Upper lobe of left lung (tissue), 6 donors: Measurements from ENCODE around the gene CEBPE. TPM values are rescaled to one million over a fixed set of nuclear protein-coding genes. Genes with fewer than 3 reads are reported as not detected.

ENCODE experiments used
- ATAC-seq, 2 donors: fragments of 200-7000 bp; cut with Tn5 transposase; one replicate each; pipeline ENCODE4 v1.9.1; 2022; ENCODE audit warnings: mild to moderate bottlenecking in 2 of 2, moderate library complexity in 2 of 2; ENCODE audit not compliant: low FRiP score in 2 of 2
- DNase-seq, 2 donors: peaks; one replicate each; pipeline ENCODE4 v3.0.0-alpha.2; 2019 to 2020
- H3K27ac ChIP-seq, 4 donors: fragments of 200-600 bp; sonication (generic); one replicate each; pipeline ENCODE4 v1.5.1; 2016 to 2019
- H3K27me3 ChIP-seq, 4 donors: fragments of 200-600 bp; sonication (generic); one replicate each; pipeline ENCODE4 v1.5.1; 2017 to 2019
- H3K36me3 ChIP-seq, 4 donors: fragments of 200-600 bp; sonication (generic); one replicate each; pipeline ENCODE4 v1.5.1; 2016 to 2019
- H3K4me1 ChIP-seq, 4 donors: fragments of 200-600 bp; sonication (generic); one replicate each; pipeline ENCODE4 v1.5.1; 2018 to 2019
- H3K4me3 ChIP-seq, 4 donors: fragments of 200-600 bp; sonication (generic); one replicate each; pipeline ENCODE4 v1.5.1; 2017 to 2019; ENCODE audit warnings: mild to moderate bottlenecking in 2 of 4, moderate library complexity in 1 of 4
- H3K9me3 ChIP-seq, 4 donors: fragments of 200-600 bp; sonication (generic); one replicate each; pipeline ENCODE4 v1.5.1; 2018 to 2019
- EP300 ChIP-seq, 4 donors: sonication (generic); formaldehyde crosslinking; IDR thresholded peaks; one replicate each; pipeline ENCODE4 v1.5.1; 2017; ENCODE audit warnings: antibody characterized with exemption in 4 of 4, control low read depth in 2 of 4
- POLR2A ChIP-seq, 4 donors: fragments of 450-650 bp; IDR thresholded peaks; one replicate each; pipeline ENCODE4 v1.5.1; 2016 to 2017; ENCODE audit warnings: antibody characterized with exemption in 4 of 4, mild to moderate bottlenecking in 2 of 4
- POLR2AphosphoS5 ChIP-seq, 2 donors: sonication (generic); formaldehyde crosslinking; IDR thresholded peaks; one replicate each; pipeline ENCODE4 v1.5.1; 2017; ENCODE audit warnings: antibody characterized with exemption in 2 of 2
- WGBS, 2 donors: methylation state at CpG; one replicate each; pipeline ENCODE4 v1.1.5; 2017 to 2018; 5-methylcytosine and 5-hydroxymethylcytosine counted together
- total RNA-seq, 6 donors: library from RNA; depleted of rRNA in 4 of 6; stranded (reverse); fragments of >200 nt in 4 of 6; gene quantifications; one replicate each; pipeline versions ENCODE4 v1.1.0 to v1.2.1, GENCODE V29; 2016 to 2021
- TF ChIP-seq, protein P1 (sequence below), 6 experiments: fragments of 450-650 bp in 4 of 6; fragments of 200-600 bp in 2 of 6; sonication (generic) in 2 of 6; IDR thresholded peaks; one replicate each; pipeline ENCODE4 v1.5.1; 2016 to 2019; ENCODE audit warnings: antibody characterized with exemption in 6 of 6
- donor health status: DM: no; HTN: no; CAD: no; lungs with moderate emphysema.
- donor health status: DM: no; HTN: yes; CAD: no; lungs with severe emphysema.

CEBPE gene
- total RNA-seq, 6 donors from 2014 or later = 0.31 to 0.77 TPM; not detected in 4

GRCh38 chr14:23128969-23129758 is 10.1 kb upstream of the CEBPE start:
- no peak for ATAC-seq
- no peaks in the 10 kb centered on the region for H3K4me1 ChIP-seq
- H3K9me3 ChIP-seq = no peaks in the 10 kb centered on the region
- WGBS, 2 donors = 93 to 96% methylated on average over 7 of the region's 7 CpGs
- H3K36me3 ChIP-seq = peaks cover 0 to 27% (median 6%) of the 10 kb centered on the region in 4 donors
- no peak overlapping the region for H3K27ac ChIP-seq
- DNase-seq = no peak
- no peaks in the 10 kb centered on the region for H3K27me3 ChIP-seq
- TF ChIP-seq, protein P1, sequence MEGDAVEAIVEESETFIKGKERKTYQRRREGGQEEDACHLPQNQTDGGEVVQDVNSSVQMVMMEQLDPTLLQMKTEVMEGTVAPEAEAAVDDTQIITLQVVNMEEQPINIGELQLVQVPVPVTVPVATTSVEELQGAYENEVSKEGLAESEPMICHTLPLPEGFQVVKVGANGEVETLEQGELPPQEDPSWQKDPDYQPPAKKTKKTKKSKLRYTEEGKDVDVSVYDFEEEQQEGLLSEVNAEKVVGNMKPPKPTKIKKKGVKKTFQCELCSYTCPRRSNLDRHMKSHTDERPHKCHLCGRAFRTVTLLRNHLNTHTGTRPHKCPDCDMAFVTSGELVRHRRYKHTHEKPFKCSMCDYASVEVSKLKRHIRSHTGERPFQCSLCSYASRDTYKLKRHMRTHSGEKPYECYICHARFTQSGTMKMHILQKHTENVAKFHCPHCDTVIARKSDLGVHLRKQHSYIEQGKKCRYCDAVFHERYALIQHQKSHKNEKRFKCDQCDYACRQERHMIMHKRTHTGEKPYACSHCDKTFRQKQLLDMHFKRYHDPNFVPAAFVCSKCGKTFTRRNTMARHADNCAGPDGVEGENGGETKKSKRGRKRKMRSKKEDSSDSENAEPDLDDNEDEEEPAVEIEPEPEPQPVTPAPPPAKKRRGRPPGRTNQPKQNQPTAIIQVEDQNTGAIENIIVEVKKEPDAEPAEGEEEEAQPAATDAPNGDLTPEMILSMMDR (IDR thresholded peaks at IDR 0.05) = no peak
- TF ChIP-seq POLR2A (IDR thresholded peaks at IDR 0.05) (no peak), EP300 (IDR thresholded peaks at IDR 0.05) (no peak), POLR2AphosphoS5 (IDR thresholded peaks at IDR 0.05) (no peak)
- no peak overlapping the region for H3K4me3 ChIP-seq

GRCh38 chr14:23127861-23128260 is 8.8 kb upstream of the CEBPE start:
- Histone ChIP-seq H3K27me3 (no peaks in the 10 kb centered on the region), H3K4me1 (peaks cover 0 to 6% (median 2%) of the 10 kb centered on the region in 4 donors), H3K9me3 (no peaks in the 10 kb centered on the region), H3K27ac (no peak overlapping the region), H3K4me3 (no peak overlapping the region), H3K36me3 (peaks cover 0 to 27% (median 6%) of the 10 kb centered on the region in 4 donors)
- ATAC-seq (no peak), DNase-seq (no peak)
- no peak for TF ChIP-seq EP300 (IDR thresholded peaks at IDR 0.05)
- no peak for TF ChIP-seq POLR2AphosphoS5 (IDR thresholded peaks at IDR 0.05)
- TF ChIP-seq, protein P1 (IDR thresholded peaks at IDR 0.05) = no peak
- TF ChIP-seq POLR2A (IDR thresholded peaks at IDR 0.05) = no peak
- WGBS, 2 donors = 87 to 100% methylated on average over 2 to 3 of the region's 3 CpGs

DNA sequence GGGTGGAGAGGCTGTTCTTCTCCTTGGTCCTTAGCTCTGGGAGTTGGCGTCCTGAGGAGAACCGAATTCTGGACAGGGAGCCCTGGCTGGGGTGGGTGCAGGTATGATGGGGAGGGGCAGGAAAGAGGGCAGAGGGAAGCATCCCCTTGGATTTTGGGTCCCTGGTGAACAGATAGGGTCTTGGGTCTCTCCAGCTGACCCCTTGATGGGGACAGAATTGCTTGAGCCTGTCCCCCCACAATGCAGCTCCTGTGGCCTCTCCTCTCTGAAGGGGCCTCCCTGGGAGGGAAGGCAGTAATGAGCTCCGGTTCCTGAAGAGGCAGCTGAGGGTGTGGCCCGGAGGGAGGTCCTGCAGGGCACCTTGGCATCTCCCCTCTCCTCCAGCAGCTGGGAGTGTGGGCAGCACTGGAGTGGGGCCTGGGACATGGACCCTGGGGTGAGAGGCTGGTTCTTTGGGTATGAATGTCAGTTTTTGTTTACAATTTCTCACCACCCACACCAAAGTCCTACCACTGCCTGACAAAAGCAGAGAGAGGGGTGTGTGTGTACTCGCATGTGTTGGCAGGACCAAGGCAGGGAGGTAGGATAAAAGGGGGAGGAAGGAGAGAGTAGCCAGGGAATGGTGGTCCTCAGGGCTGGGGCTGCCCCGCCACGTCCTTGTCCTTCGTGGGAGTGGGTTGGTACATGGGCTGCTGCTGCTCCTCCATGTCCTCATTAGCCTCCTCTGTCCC is 7.7 kb upstream of the CEBPE start:
- H3K36me3 ChIP-seq = peaks cover 0 to 27% (median 6%) of the 10 kb centered on the region in 4 donors
- H3K27me3 ChIP-seq = no peaks in the 10 kb centered on the region
- 76 to 91% methylated on average over 6 to 8 of the region's 8 CpGs for WGBS, 2 donors
- peaks cover 0 to 6% (median 2%) of the 10 kb centered on the region in 4 donors for H3K4me1 ChIP-seq
- no peak for TF ChIP-seq POLR2A (IDR thresholded peaks at IDR 0.05)
- no peak for TF ChIP-seq POLR2AphosphoS5 (IDR thresholded peaks at IDR 0.05)
- TF ChIP-seq, protein P1 (IDR thresholded peaks at IDR 0.05) = no peak
- TF ChIP-seq EP300 (IDR thresholded peaks at IDR 0.05) = no peak
- no peaks in the 10 kb centered on the region for H3K9me3 ChIP-seq
- no peak overlapping the region for H3K4me3 ChIP-seq
- DNase-seq (no peak), ATAC-seq (no peak)
- no peak overlapping the region for H3K27ac ChIP-seq

- ATAC-seq (no peak), DNase-seq (no peak)
- Histone ChIP-seq H3K27ac (no peak overlapping the region), H3K4me3 (no peak overlapping the region), H3K4me1 (peaks cover 3 to 10% (median 4%) of the 10 kb centered on the region in 4 donors), H3K9me3 (no peaks in the 10 kb centered on the region), H3K27me3 (no peaks in the 10 kb centered on the region), H3K36me3 (peaks cover 0 to 27% (median 6%) of the 10 kb centered on the region in 4 donors)
- WGBS, 2 donors = 80 to 81% methylated on average over 8 to 9 of the region's 9 CpGs
- TF ChIP-seq, protein P1 (IDR thresholded peaks at IDR 0.05) = no peak
- no peak for TF ChIP-seq EP300 (IDR thresholded peaks at IDR 0.05)
- no peak for TF ChIP-seq POLR2A (IDR thresholded peaks at IDR 0.05)
- TF ChIP-seq POLR2AphosphoS5 (IDR thresholded peaks at IDR 0.05) = no peak
Measured at GRCh38 chr14:23125933-23126524, 7.0 kb upstream of the CEBPE start.
